Measurements from ENCODE around the gene RNF5.
A peak's percentile ranks its signal among the peaks of the same experiment; 100 is the strongest.
"Not testable (repeated sequence)": the region's sequence is repeated elsewhere in the genome, so short reads cannot be mapped to it uniquely, and the experiment has no call there.

RNF5 gene

GRCh38 chr6:32190054-32190851 is 12.0 kb downstream of the RNF5 start, which contains the start of gene PBX2:
TSS of gene PBX2 (minus strand) at chr6:32190202. CDS start at chr6:32189915, 287 bp downstream.
- DNase-seq: no peak

GRCh38 chr6:32190911-32191677 is 12.9 kb downstream of the RNF5 start:
- no peak for DNase-seq

GRCh38 chr6:32191696-32192607 is 13.7 kb downstream of the RNF5 start:
- no peak for DNase-seq

- no peak for DNase-seq
Measured at GRCh38 chr6:32192608-32193039, 14.4 kb downstream of the RNF5 start, which contains the start of gene GPSM3. TSS of gene GPSM3 (minus strand) at chr6:32192643. CDS start at chr6:32192513, 130 bp downstream.

GRCh38 chr6:32193096-32193495 is 14.9 kb downstream of the RNF5 start:
- not testable (repeated sequence) for DNase-seq

GRCh38 chr6:32194388-32194787 is 16.2 kb downstream of the RNF5 start:
- DNase-seq: no peak

- DNase-seq: no peak
Measured at GRCh38 chr6:32194825-32195651, 16.8 kb downstream of the RNF5 start.

- peak; percentile 91 for DNase-seq
Measured at GRCh38 chr6:32195652-32195901, 17.4 kb downstream of the RNF5 start.

GRCh38 chr6:32195902-32196681 is 17.9 kb downstream of the RNF5 start:
- DNase-seq: no peak

GRCh38 chr6:32196682-32197616 is 18.7 kb downstream of the RNF5 start:
- DNase-seq: no peak

GRCh38 chr6:32198345-32198696 is 20.1 kb downstream of the RNF5 start:
- DNase-seq: no peak

- no peak for DNase-seq
Measured at GRCh38 chr6:32198866-32199265, 20.7 kb downstream of the RNF5 start.

- no peak for DNase-seq
Measured at GRCh38 chr6:32200711-32201475, 22.7 kb downstream of the RNF5 start.

- no peak for DNase-seq
Measured at GRCh38 chr6:32202186-32202585, 24.0 kb downstream of the RNF5 start.

GRCh38 chr6:32203426-32204267 is 25.4 kb downstream of the RNF5 start:
- no peak for DNase-seq

GRCh38 chr6:32204268-32204715 is 26.1 kb downstream of the RNF5 start:
- no peak for DNase-seq

GRCh38 chr6:32208996-32209395 is 30.8 kb downstream of the RNF5 start:
- DNase-seq: no peak

- DNase-seq: no peak
Measured at GRCh38 chr6:32210191-32210601, 32.0 kb downstream of the RNF5 start.

Measured in NCI-H2081 treated with DMSO at 0.1 percent for 48 hours (cell line).